ENCODE data around the gene CISH. TPM values are rescaled to one million over a fixed set of nuclear protein-coding genes. Genes with fewer than 3 reads are reported as not detected.

Gene CISH
- total and polyA plus RNA-seq, 10 of the 15 experiments (the other 5 are each of a cell fraction or from before 2014, with no cell fraction given) = 0.21 to 4.4 (median 1.8) TPM

- TF ChIP-seq RCOR1 (conservative IDR thresholded peaks at IDR 0.05; ENCODE audit: low read depth, low read length) (no peak), ZNF24 (IDR thresholded peaks at IDR 0.05) (no peak), KAT2A (conservative IDR thresholded peaks at IDR 0.05; ENCODE audit: control insufficient read depth, low read depth, low read length) (no peak), NKRF (conservative IDR thresholded peaks at IDR 0.05) (no peak; the same call in 1 of the 2 replicates), TCF7 (IDR thresholded peaks at IDR 0.05; ENCODE audit: borderline replicate concordance) (no peak), RB1 (IDR thresholded peaks at IDR 0.05; ENCODE audit: borderline replicate concordance) (no peak), CEBPZ (IDR thresholded peaks at IDR 0.05; ENCODE audit: low read depth, low read length) (no peak), MXI1 (IDR thresholded peaks at IDR 0.05; ENCODE audit: low read depth, low read length) (no peak)
These were observed 5.2 kb upstream of the CISH start (continued) for GRCh38 chr3:50616770-50617095.

Measured in GM12878 (cell line).